Endothelial cell of umbilical vein (primary cell): ENCODE measurements around the gene CHMP1A. TPM values are rescaled to one million over a fixed set of nuclear protein-coding genes. Genes with fewer than 3 reads are reported as not detected.

Source experiments
- BruUV-seq: library from RNA; stranded (reverse); fragments of 400-500 nt; replicated peaks from 2 replicates; lab custom pipeline; 2021; lab: Mats Ljungman, UMichigan
- CTCF ChIA-PET: fragments of 300-600, 350-600 bp; sonication (Branson Sonifier 250); formaldehyde crosslinking; loops from one replicate; lab custom pipeline; 2021; ENCODE audit warnings: antibody characterized with exemption, inconsistent platforms; lab: Charles Lee
- POLR2A ChIA-PET: fragments of 300-600, 350-600 bp; sonication (Branson Sonifier 250); formaldehyde crosslinking; loops from one replicate; lab custom pipeline; 2021; ENCODE audit warnings: antibody characterized with exemption, inconsistent platforms; lab: Charles Lee
- DNase-seq: peaks from one replicate; pipeline ENCODE4 v3.0.0-alpha.2; 2011; ENCODE audit warnings: low read depth, low spot score
- FAIRE-seq: peaks from 2 replicates; lab custom pipeline; 2011; peaks lifted over from hg19 to GRCh38; lab: Jason Lieb, UNC
- H2AFZ ChIP-seq: 2 replicates; pipeline ENCODE4 v1.6.0; 2012; ENCODE audit warnings: low read depth, low read length, control low read depth, inconsistent platforms
- H3K27ac ChIP-seq: 2 replicates; pipeline ENCODE4 v1.5.1; 2011; ENCODE audit warnings: low read depth, mild to moderate bottlenecking, control low read depth, low read length, moderate library complexity; ENCODE audit not compliant: insufficient read depth
- H3K27me3 ChIP-seq, 2 experiments: 2 replicates each; pipeline versions ENCODE4 v1.6.0 to v1.6.1; 2011; ENCODE audit warnings: low read length in 2 of 2, mixed read lengths in 1 of 2; ENCODE audit not compliant: control insufficient read depth in 2 of 2, insufficient read depth in 2 of 2
- H3K36me3 ChIP-seq, 2 experiments: 2 replicates in 1 of 2; 3 replicates in 1 of 2; pipeline ENCODE4 v1.5.1; 2011; ENCODE audit warnings: low read length in 2 of 2, mild to moderate bottlenecking in 1 of 2, moderate library complexity in 1 of 2; ENCODE audit not compliant: control insufficient read depth in 2 of 2, insufficient read depth in 2 of 2; ENCODE audit errors: extremely low read depth in 1 of 2
- H3K4me1 ChIP-seq: 3 replicates; pipeline ENCODE4 v1.5.1; 2011; ENCODE audit warnings: mild to moderate bottlenecking, low read length; ENCODE audit not compliant: control insufficient read depth, insufficient read depth; ENCODE audit errors: extremely low read depth
- H3K4me2 ChIP-seq: 2 replicates; pipeline ENCODE4 v1.6.1; 2011; ENCODE audit warnings: low read length, control low read depth, mixed read lengths; ENCODE audit not compliant: insufficient read depth
- H3K4me3 ChIP-seq, 3 experiments: fragments of 200-600 bp in 1 of 3; sonication (generic), shearing (Covaris generic) in 1 of 3; replicated peaks in 1 of 3; 2 replicates each; pipeline ENCODE4 v1.5.1; 2011 to 2016; ENCODE audit warnings: control low read depth in 3 of 3, low read length in 3 of 3, mild to moderate bottlenecking in 2 of 3, inconsistent platforms in 1 of 3, low read depth in 1 of 3, moderate library complexity in 1 of 3; ENCODE audit not compliant: insufficient read depth in 1 of 3
- H3K79me2 ChIP-seq: 2 replicates; pipeline ENCODE4 v1.6.0; 2012; ENCODE audit warnings: low read length, inconsistent platforms; ENCODE audit not compliant: control insufficient read depth, insufficient read depth
- H3K9ac ChIP-seq: replicated peaks from 2 replicates; pipeline ENCODE3; 2011; ENCODE audit warnings: low read length, control low read depth; ENCODE audit not compliant: insufficient read depth; ENCODE audit errors: extremely low read depth
- H3K9me1 ChIP-seq: replicated peaks from 3 replicates; pipeline ENCODE4 v1.6.0; 2011; ENCODE audit warnings: mild to moderate bottlenecking, low read length; ENCODE audit not compliant: control insufficient read depth, insufficient read depth; ENCODE audit errors: extremely low read depth
- H3K9me3 ChIP-seq: replicated peaks from 2 replicates; pipeline ENCODE4 v1.5.1; 2012; ENCODE audit warnings: low read length, inconsistent platforms; ENCODE audit not compliant: control insufficient read depth, insufficient read depth
- H4K20me1 ChIP-seq: replicated peaks from 2 replicates; pipeline ENCODE3; 2011; ENCODE audit warnings: mild to moderate bottlenecking, low read length; ENCODE audit not compliant: control insufficient read depth, insufficient read depth; ENCODE audit errors: extremely low read depth
- CTCF ChIP-seq, 2 donors: IDR thresholded peaks; 1 replicate in 1 of 2; 2 replicates in 1 of 2; pipeline ENCODE4 v1.5.1; 2011; ENCODE audit warnings: low read length in 2 of 2, mild to moderate bottlenecking in 2 of 2, moderate library complexity in 2 of 2, control low read depth in 1 of 2, inconsistent platforms in 1 of 2, low read depth in 1 of 2; ENCODE audit not compliant: insufficient read depth in 1 of 2; ENCODE audit errors: extremely low read depth in 1 of 2
- EZH2 ChIP-seq: IDR thresholded peaks from 2 replicates; pipeline ENCODE4 v1.6.1; 2012; ENCODE audit warnings: borderline replicate concordance, low read depth, mild to moderate bottlenecking, moderate library complexity, low read length, inconsistent platforms; ENCODE audit not compliant: severe bottlenecking
- FOS ChIP-seq: IDR thresholded peaks from 2 replicates; pipeline ENCODE4 v1.6.1; 2011; ENCODE audit warnings: mild to moderate bottlenecking, low read length, moderate library complexity, borderline replicate concordance; ENCODE audit not compliant: insufficient read depth
- GATA2 ChIP-seq: IDR thresholded peaks from 2 replicates; pipeline ENCODE4 v1.7.0; 2011; ENCODE audit warnings: low read depth, mild to moderate bottlenecking, moderate library complexity, mixed read lengths, low read length; ENCODE audit not compliant: insufficient read length, insufficient read depth
- JUN ChIP-seq: IDR thresholded peaks from 2 replicates; pipeline ENCODE4 v1.6.1; 2011; ENCODE audit warnings: borderline replicate concordance, low read depth; ENCODE audit not compliant: insufficient read length, insufficient read depth
- MAX ChIP-seq: IDR thresholded peaks from 2 replicates; pipeline ENCODE4 v1.6.1; 2011; ENCODE audit not compliant: insufficient read depth, insufficient read length
- MYC ChIP-seq: IDR thresholded peaks from one replicate; pipeline ENCODE4 v1.6.1; 2011; ENCODE audit warnings: mild to moderate bottlenecking, low read depth, low read length
- POLR2A ChIP-seq: IDR thresholded peaks from 2 replicates; pipeline ENCODE4 v1.6.1; 2012; ENCODE audit warnings: low read depth, mild to moderate bottlenecking, control low read depth, low read length
- POLR2AphosphoS5 ChIP-seq: IDR thresholded peaks from 2 replicates; pipeline ENCODE4 v1.6.1; 2012; ENCODE audit warnings: low read depth, mild to moderate bottlenecking, control low read depth, low read length, moderate library complexity; ENCODE audit not compliant: insufficient read depth
- dilution Hi-C: fragments of 300-500 bp; cut with MboI; formaldehyde crosslinking; loops from one replicate; pipeline ENCODE4 v1.15.0; 2019; ENCODE audit warnings: low sequenced_read_pairs; ENCODE audit not compliant: extremely low pct_ligation_motif_present
- intact Hi-C: fragments of 100-400 bp; cut with micrococcal nuclease; formaldehyde crosslinking; loops from one replicate; pipeline ENCODE4 v1.10.0; 2022
- polyA plus RNA-seq, 4 experiments: library from polyadenylated mRNA; depleted of rRNA in 3 of 4; stranded (reverse) in 3 of 4; unstranded in 1 of 4; fragments of >200 nt; gene quantifications; 2 replicates each; pipeline versions ENCODE4 v1.2.1 to v1.2.3, GENCODE V29; 2011 to 2012; ENCODE audit warnings: missing spikeins in 1 of 4
- total RNA-seq: library from RNA; stranded (reverse); gene quantifications from 2 replicates; pipeline ENCODE4 v1.2.3, GENCODE V29; 2021

CHMP1A gene
- total and polyA plus RNA-seq, 2 donors (not counting 3 experiments of a cell fraction or from before 2014, with no cell fraction given), result 83.9 to 101 TPM

- H2AFZ ChIP-seq, result no peak overlapping the region
- H3K27ac ChIP-seq, result no peak overlapping the region
- no peaks in the 10 kb centered on the region for H4K20me1 ChIP-seq
- no peaks in the 10 kb centered on the region for H3K9me3 ChIP-seq
- ChIA-PET POLR2A (no interaction called here), CTCF (interaction anchor here (1.3 to 2.9 kb wide), 2 partner anchors 13 to 15 kb away, joined by 3 to 15 read pairs; no protein-coding TSS in a partner anchor)
- H3K36me3 ChIP-seq, result no peaks in the 10 kb centered on the region
- dilution Hi-C loops, result no loop called here
- H3K79me2 ChIP-seq, result no peaks in the 10 kb centered on the region
- H3K4me1 ChIP-seq, result no peaks in the 10 kb centered on the region
- no TSS peak for BruUV-seq
- no peak overlapping the region for H3K4me3 ChIP-seq
- no peak overlapping the region for H3K4me2 ChIP-seq
- no peak for DNase-seq
- intact Hi-C loops, result no loop called here
- FAIRE-seq, result no peak
- peaks cover 0 to 15% of the 10 kb centered on the region in 2 experiments for H3K27me3 ChIP-seq
- no peaks in the 10 kb centered on the region for H3K9me1 ChIP-seq
- TF ChIP-seq POLR2A (no peak), MAX (no peak), EZH2 (no peak), JUN (no peak), CTCF (IDR thresholded peaks at IDR 0.05; ENCODE audit: extremely low read depth in 1 of 2, insufficient read depth in 1 of 2, low read depth in 1 of 2, low read length in 2 of 2) (no peak), GATA2 (no peak), FOS (no peak), POLR2AphosphoS5 (no peak), MYC (no peak)
- H3K9ac ChIP-seq, result no peak overlapping the region
Measured at GRCh38 chr16:89629827-89630610, 27.5 kb downstream of the CHMP1A start.
